ENCODE measurements around the gene CAMK1D. TPM values are rescaled to one million over a fixed set of nuclear protein-coding genes. Genes with fewer than 3 reads are reported as not detected.

The CAMK1D gene
- total RNA-seq, 1 experiment from 2014 or later: 6.3 TPM

DNA sequence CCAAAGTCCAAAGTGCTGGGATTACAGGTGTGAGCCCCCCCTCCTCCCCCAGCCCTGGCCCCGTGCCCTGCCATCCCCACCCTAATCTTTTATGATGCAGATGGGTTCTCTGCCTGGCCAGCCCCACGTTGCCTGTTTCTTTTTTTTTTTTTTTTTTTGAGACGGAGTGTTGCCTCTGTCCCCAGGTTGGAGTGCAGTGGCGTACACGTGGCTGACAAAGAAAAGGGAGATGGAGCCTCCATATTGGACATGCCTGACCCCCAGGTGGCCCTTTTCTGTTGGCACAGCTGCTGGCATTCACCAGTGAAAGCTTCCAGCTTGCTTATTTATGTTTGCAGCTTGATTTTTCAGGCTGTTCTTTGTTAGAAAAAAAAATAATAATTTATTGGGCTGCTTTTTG is 416.9 kb downstream of the CAMK1D start:
- DNase-seq: peak; percentile 42
- Histone ChIP-seq H3K9me3 (ENCODE audit: control insufficient read depth, low read depth, low read length) (no peaks in the 10 kb centered on the region), H3K27ac (ENCODE audit: insufficient read length, low read depth, low read length) (no peak overlapping the region), H3K23me2 (ENCODE audit: insufficient read length, low read depth, low read length, poor library complexity, severe bottlenecking) (no peaks in the 10 kb centered on the region), H3K79me2 (ENCODE audit: insufficient read depth, low read length) (no peaks in the 10 kb centered on the region), H4K8ac (replicated peaks; ENCODE audit: insufficient read length, low read depth, low read length) (no peak overlapping the region), H2AFZ (ENCODE audit: low read length) (no peak overlapping the region), H2BK12ac (ENCODE audit: insufficient read length, low read depth, low read length) (no peak overlapping the region), H2BK15ac (ENCODE audit: low read depth, low read length) (no peak overlapping the region), H3K4ac (ENCODE audit: low read depth, low read length) (no peak overlapping the region; the same call in 1 of the 2 replicates), H4K91ac (ENCODE audit: insufficient read length, low read depth, low read length) (no peak overlapping the region), H4K20me1 (ENCODE audit: control insufficient read depth, insufficient read depth, insufficient read length) (no peaks in the 10 kb centered on the region), H2AK5ac (ENCODE audit: insufficient read length, low read length) (no peak overlapping the region), H2BK120ac (ENCODE audit: low read depth, low read length, poor library complexity, severe bottlenecking) (peak overlapping the region; percentile 78), H3K27me3 (ENCODE audit: insufficient read depth, low read length) (no peaks in the 10 kb centered on the region), H2BK5ac (ENCODE audit: insufficient read length, low read length) (no peak overlapping the region), H3K4me1 (ENCODE audit: insufficient read depth, low read length) (peaks cover 13% of the 10 kb centered on the region; the same call in 1 of the 2 replicates), H3K4me2 (ENCODE audit: insufficient read depth, insufficient read length, low read length) (no peak overlapping the region), H3K14ac (ENCODE audit: insufficient read depth, low read length) (no peak overlapping the region; the same call in 1 of the 2 replicates), H3K9ac (ENCODE audit: extremely low read depth, insufficient read length, low read length) (no peak overlapping the region), H3K23ac (ENCODE audit: insufficient read length, low read depth, low read length) (no peak overlapping the region), H3K79me1 (ENCODE audit: insufficient read depth, low read depth, low read length, poor library complexity, severe bottlenecking) (no peaks in the 10 kb centered on the region), H3K56ac (ENCODE audit: insufficient read length, low read depth, low read length) (no peak overlapping the region), H2BK20ac (ENCODE audit: low read depth, low read length, poor library complexity, severe bottlenecking) (no peak overlapping the region), H3T11ph (ENCODE audit: low read length) (no peak overlapping the region), H4K5ac (ENCODE audit: insufficient read length, low read depth, low read length) (peak overlapping the region; percentile 58), H3K18ac (ENCODE audit: insufficient read length, low read depth, low read length) (no peak overlapping the region)
- Mint-ChIP-seq H3K4me1 (peaks cover 45 to 54% of the 10 kb centered on the region in 2 experiments), H3K36me3 (ENCODE audit: insufficient read depth in 1 of 3, low read depth in 3 of 3) (peaks cover 0 to 7% (median 7%) of the 10 kb centered on the region in 3 experiments; a peak in 4 of 7 replicates), H3K27me3 (ENCODE audit: low read depth) (peaks cover 10% of the 10 kb centered on the region), H3K27ac (peak overlapping the region in 2 of 3 experiments; percentile 20 to 78; a peak in 3 of 7 replicates), H3K4me3 (no peak overlapping the region), H3K9me3 (peaks cover 0 to 4% of the 10 kb centered on the region in 2 experiments; a peak in 2 of 5 replicates)
- WGBS (ENCODE audit: extremely low coverage, insufficient read length, low lambda C conversion rate): no CpG with 5 or more reads among the region's 5 CpGs
- TF ChIP-seq, protein P1, sequence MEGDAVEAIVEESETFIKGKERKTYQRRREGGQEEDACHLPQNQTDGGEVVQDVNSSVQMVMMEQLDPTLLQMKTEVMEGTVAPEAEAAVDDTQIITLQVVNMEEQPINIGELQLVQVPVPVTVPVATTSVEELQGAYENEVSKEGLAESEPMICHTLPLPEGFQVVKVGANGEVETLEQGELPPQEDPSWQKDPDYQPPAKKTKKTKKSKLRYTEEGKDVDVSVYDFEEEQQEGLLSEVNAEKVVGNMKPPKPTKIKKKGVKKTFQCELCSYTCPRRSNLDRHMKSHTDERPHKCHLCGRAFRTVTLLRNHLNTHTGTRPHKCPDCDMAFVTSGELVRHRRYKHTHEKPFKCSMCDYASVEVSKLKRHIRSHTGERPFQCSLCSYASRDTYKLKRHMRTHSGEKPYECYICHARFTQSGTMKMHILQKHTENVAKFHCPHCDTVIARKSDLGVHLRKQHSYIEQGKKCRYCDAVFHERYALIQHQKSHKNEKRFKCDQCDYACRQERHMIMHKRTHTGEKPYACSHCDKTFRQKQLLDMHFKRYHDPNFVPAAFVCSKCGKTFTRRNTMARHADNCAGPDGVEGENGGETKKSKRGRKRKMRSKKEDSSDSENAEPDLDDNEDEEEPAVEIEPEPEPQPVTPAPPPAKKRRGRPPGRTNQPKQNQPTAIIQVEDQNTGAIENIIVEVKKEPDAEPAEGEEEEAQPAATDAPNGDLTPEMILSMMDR (conservative IDR thresholded peaks at IDR 0.05): no peak

All from H9 (cell line).